Putamen (tissue), 1 donor: ENCODE results near the gene KCNMA1.
A peak's percentile ranks its signal among the peaks of the same experiment; 100 is the strongest.

ENCODE experiments used
- DNase-seq: peaks from one replicate; pipeline ENCODE4 v3.0.0-alpha.2; 2016; ENCODE audit warnings: low spot score

Gene KCNMA1

DNA sequence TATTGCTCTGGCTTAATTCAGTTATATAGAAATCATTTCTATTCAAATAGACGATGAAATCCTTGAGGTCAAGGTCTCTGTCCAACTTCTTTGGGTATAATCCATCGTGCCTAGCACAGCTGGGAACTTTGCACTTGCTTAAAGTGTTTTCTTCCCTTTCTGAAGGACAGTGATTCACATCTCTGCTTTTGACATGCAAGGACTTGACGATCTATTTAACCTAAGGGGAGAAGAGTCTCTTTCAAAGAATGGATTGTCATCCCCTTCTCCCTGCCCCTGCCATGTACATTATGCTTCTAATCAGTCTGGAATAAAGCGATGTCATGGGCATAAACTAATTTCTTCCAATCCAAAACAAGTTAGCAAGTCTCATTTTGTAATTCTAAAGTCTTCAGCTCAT is 488.6 kb downstream of the KCNMA1 start:
- DNase-seq = no peak

DNA sequence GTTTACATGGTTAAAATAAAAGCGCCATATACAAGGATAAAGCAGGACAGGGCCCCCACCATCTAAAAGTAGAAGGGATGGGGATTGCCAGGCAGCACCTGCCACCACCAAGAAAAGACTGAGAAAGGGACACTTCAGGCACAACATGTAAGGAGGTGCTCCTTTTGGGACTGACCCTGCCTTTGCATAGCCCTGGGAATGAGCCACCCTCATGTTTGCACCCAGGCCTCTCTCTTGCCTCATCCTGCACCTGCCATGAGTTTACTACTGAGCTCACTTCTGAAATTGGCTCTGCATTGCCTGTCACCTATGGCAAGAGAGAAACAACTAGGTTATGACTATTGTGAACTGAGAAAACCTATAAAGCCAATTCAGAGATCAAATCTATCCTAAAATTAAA is 489.7 kb downstream of the KCNMA1 start:
- DNase-seq = no peak

DNA sequence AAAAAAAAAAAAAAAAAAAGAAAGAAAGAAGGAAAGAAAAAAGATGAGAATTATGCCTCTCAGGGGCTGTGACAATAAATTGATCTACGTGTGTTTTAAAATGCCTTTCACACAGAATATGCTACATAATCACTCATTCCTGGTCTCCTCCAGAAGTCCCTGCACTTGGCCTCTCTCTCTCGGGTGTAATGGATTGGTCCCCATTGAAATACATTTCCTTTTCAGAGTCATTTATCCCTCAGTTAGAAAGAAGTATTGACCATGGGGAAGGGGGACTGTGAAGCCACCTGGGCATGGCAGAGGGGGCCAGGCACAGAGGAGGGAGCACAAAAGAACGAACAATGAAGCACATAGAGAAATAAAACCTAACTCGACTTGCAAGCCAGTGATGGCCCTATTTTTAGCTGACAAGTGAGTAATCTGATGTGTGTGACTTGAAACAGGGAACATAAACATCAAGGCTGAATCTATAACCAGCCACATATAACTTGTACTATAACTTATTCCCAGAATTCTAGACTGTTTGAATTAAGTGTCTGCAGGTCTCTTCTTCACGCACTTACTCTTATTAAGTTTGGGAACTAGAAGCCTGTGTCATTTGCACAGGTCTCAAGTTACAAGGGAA is 490.8 kb downstream of the KCNMA1 start:
- DNase-seq = no peak

DNA sequence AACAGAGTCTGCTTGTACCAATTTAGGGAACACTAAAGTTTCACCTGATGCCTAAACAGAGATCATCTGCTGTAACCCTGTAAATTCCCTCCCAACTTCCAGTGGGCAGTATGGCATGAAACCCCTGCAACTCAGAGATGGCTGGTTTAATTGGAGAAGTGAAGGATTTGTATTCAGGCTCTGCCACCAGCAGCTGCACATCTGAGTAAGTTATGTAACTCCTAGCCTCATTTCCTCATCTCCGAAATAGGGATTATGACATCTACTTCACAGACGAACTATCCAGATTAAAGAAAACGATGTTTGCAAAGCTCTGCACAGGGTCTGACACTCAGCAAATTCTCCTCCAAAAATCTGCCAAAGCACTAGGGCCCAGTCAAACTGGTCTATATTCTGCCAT is 493.0 kb downstream of the KCNMA1 start:
- DNase-seq = no peak

DNA sequence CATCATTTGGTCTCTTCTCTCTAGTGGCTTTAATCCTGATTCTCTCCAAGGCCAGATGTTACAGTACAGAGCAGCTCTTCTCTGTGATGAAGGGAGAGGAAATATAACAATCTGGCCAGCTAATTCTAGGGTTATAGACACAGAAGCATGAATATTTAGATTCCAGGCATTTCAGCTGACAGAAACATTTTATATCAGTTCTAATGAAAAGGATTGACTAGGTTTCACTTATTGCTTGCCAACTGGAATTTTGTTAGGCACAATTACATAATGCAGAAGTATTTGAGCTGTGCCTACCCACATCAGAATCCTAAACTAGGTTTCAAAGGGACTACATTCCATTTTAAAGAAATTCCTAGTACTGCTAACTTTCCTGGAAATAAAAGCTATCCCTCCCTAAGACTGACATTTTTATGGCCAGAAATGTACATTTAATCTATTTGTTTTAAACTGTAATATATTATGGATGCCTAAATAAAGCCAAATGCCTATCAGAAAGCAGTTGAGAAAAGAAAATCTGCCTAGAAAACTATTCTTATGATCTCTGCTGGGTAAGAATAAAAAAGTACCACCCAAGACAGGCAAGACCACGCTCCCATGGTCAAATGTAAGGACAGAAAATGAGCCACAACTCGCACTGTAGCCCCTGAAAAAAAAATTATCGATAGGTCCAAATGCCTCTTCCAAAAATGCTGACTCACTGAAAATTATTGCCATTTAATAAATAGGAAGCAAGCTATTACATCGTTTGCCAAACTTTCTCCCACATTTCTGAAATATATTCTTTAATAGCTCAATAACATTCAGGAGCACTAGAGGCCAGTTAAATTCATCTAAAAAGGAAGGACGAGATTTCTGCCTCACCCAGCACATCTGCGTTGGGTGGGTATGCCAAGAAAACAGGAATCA is 498.1 kb downstream of the KCNMA1 start:
- peak; percentile 39 for DNase-seq

DNA sequence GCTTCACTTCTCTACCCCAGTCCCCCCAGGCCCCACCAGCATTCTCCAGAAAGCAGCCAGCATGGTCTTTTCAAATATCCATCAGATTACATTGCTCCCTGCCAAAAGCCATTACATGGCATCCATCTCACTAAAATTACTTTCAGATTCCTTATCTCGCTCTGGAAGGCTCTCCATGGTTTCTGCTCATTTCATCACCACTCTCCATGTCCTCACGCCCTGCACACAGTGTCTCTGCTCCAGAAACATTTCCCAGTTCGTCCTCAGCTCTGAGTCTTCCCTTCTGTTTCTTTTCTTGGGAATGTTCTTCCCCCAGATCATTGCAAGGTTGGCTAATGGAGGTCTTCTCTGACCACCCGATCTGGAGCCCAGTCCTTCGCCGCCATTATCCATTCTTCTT is 499.1 kb downstream of the KCNMA1 start:
- no peak for DNase-seq

DNA sequence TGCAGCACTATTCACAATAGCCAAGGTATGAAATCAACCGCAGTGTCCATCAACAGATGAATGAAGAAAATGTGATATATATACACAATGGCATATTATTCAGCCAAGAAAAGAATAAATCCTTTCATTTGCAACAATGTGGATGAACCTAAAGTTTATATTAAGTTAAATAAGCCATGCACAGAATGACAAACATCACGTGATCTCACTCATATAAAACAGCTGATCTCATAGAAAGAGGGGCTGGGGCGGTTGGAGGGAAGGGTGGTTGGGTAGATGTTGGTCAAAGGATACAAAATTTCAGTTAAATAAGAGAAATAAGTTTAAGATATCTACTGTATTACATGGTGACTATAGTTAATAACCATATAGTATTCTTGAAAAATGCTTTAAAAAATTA is 502.1 kb downstream of the KCNMA1 start:
- no peak for DNase-seq

DNA sequence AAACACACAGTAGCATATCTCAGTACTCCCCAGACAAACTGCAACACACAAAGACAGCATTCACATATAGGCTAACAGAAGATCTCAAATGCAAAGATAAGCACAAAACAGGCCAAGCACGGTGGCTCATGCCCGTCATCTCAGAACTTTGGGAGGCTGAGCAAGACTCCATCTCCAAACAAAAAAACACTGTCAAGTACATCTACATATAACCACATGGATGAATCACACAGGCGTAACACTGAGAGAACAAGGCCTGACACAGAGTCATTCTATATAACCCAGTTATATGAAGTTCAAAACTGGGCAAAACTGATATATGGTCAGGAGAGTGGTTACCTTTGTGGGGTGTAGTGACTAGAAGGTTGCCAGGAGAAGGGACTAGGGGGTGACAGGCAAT is 506.4 kb downstream of the KCNMA1 start:
- no peak for DNase-seq

DNA sequence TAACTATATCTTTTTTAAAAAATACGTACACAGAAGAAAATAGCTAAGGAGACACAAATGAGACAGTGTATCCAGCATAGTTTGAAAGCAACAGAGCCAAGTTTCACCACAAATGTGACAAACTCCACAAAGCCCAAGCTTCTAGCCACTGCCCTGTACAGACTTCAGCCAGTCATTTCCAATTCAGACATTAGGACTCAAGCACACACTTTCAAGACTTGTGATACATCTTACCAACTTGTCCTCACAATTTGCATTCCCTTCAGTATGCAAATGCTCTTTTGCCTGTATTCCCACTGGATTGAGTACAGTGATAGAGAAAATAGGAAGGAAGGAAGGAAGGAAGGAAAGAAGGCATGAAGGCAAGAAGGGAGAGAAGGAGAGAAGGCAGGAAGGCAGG is 510.4 kb downstream of the KCNMA1 start:
- no peak for DNase-seq

DNA sequence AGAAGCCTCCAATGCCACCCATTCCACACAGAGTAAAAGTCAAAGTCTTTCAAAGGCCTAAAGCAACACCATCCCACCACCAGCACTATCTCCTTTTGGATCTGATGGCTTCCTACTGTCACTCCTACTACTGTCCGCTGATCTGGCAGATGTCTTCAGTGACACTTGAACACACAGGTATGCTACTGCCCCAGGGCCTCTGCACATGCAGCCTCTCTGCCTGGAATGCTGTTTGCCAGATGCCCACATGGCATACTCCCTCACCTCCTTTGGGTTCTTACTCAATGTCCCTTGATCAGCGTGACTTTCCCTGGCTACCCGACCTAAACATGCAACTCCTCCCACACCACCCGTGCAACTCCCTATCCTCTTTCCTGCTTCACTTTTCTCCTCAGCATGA is 512.4 kb downstream of the KCNMA1 start:
- DNase-seq = no peak

DNA sequence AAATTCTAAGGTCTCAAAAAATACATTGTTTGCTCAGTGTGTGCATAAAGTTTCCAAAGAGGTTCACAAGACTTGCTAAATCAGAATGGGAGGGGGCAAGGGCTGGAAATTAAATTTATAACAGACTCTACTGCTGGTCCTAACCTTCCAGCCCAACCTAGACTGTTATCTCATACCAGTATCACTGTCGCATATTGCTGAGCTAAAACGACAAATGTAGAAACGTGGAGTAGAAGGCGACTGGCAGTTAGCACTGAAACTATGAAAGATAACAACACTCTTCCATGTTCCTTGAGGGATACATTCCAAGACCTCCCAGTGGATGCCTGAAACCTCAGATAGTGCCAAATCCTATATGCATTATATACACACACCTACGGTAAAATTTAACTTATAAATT is 514.3 kb downstream of the KCNMA1 start:
- DNase-seq = no peak

DNA sequence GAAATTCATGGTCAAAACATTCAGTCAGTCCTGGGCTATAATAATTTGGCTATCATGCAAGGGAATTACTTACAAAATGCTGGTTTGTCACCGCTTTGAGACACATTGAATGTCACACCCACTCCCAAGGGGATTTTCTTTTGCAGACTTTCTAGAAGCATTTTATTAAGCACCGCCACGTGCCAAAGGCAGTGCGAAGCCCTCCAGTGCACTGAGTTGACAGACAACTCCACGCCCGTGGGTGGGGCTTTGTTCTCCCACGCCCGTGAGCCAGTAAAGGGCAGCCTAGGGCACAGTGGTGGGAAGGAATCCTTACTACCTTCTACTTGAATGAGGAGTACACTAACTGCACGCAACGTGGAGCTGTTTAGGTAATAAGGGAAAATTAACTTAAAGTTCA is 515.8 kb downstream of the KCNMA1 start:
- DNase-seq = no peak

DNA sequence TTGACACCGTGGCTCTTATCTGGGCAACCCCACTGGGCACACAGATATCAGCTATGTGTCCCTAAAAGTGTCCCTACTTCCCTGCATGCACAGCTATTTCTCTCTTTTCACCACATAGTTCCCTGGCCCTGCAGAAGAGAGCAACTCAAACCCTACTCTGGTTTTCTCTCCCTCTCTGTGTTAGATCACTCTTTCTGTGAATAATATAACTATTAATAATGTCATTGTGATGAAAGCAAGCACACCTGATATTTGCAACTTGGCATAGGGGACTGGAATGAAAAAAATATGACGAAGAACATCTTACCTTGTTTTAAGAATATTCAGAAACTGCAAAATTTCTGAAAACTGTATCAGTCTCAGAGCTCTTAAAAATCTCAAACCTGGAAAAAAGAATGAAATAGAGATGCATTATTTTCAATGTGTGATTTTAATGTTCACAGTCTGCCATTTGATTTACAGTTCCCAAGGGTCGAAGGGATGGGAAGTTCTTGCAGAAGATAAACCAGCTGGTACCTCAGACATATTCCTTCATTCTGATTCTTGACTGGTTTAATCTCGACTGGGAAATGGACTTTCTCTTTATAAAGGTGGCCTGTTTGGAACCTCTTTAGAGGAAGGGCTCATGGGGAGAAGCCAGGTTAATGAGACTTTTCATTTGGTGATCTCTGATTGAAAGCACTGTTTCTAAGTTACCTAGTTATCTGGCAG is 516.8 kb downstream of the KCNMA1 start:
- DNase-seq = no peak

DNA sequence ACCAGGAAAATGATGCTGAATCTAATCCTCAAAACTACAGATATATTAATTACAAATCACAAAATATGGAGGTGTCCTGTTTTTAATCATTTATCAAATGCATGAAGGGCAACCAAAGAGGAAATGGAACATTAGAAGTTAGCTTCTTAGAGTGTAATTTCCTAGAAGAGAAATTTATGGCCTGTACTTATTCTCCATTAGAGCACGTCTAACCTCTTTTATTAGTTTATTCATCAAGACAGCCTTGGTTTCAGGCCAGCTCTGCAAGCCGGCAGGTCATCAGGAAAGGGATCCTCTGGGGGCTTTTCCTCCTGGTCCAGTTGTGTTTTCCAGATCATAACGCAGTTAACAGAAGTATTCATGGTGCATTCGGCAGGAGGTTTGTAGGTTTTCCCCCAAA is 517.6 kb downstream of the KCNMA1 start:
- no peak for DNase-seq

DNA sequence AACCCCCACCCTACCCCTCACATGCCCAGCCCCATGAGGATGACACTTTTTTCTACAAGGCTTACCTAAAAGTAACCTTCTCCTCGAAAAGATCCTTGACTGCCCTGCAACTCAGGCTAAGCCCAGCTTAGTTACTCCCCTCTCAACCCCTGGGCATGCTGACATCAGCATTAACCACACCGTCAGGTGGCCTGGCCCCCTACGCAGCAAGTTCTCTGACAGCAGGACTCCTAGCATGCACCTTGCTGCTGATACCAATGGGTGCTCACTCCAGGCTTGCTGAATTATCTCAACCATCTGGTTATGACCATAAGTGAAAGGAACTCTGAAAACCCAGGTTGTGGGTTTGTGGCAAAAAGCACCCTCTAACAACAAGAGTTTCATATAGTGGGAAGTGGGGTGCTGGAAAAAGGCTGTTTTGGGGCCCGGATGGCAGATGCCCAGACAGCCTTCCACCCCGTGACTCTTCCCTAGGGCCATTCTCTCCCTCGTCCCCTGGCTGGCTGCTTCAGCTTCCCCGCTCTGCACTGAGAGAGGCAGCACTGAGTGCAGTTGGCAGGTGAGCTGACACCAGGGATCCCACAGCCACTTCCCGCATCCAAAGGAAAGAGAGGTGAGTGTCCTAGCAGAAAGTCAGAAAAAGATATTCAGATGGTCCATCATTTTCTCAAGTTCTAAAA is 518.9 kb downstream of the KCNMA1 start:
- no peak for DNase-seq

DNA sequence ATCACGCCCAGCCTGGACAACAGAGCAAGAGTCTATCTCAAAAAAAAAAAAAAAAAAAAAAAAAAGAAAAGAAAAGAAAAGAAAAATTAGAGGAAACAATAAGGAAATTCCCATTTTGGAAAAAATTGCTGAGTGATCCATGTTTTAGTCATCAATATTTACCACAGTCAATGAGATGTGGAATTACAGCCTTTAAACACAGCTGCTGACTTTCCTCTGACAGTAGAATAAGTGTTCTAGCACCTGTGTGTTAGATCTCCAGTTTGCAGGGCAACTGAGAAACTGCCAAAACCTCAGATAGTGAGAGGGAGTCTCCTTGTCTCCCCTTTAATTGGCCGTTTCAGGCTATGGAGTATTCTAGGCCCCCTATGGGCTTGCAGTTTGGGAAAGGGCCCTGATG is 520.1 kb downstream of the KCNMA1 start:
- DNase-seq = no peak

DNA sequence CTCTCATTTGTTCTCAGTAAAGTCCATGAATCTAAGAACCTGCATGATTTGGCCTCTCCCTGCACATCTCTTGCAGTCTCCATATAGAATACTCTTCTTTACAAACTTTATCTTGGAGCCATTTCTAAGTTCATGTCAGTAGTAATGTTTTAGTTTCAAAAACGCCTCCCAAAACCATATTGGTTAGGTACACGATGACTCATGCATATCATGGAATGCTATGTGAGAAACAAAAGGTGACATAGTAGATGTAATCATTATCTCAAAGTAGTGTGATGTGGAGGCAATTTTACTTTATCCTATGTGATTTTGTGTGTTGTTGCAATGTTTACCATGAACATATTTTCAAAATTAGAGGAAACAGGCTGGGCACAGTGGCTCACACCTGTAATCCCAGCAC is 520.7 kb downstream of the KCNMA1 start:
- no peak for DNase-seq

DNA sequence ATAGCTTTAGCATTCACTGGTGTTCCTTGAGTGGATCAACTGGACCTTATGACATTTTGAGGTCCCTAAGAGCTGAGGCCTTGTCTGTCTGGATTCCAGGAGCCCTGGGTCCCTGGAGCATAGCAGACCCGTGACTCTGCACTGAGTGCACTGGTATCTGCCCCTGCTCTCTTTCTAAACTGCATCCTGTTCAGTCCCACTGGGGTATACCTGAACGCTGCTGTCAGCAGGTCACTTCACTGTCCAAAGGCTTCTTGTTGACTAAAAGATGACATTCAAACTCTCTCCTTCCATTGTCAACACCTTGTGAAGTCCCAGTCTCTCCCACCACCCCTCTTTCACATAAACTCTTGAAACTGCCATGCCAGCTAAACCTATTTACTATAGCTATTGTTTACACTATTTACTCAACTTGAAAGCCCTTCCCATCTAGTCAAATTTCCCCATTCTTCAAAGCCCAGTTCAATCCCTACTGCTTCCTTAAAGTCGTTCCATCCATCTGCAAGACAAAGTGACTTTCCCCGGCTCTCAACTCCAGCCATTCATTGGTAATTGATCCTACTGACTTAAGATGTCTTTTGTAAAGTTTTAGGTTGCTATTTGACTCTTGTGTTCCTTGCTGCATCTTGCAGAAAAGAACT is 523.3 kb downstream of the KCNMA1 start:
- no peak for DNase-seq

DNA sequence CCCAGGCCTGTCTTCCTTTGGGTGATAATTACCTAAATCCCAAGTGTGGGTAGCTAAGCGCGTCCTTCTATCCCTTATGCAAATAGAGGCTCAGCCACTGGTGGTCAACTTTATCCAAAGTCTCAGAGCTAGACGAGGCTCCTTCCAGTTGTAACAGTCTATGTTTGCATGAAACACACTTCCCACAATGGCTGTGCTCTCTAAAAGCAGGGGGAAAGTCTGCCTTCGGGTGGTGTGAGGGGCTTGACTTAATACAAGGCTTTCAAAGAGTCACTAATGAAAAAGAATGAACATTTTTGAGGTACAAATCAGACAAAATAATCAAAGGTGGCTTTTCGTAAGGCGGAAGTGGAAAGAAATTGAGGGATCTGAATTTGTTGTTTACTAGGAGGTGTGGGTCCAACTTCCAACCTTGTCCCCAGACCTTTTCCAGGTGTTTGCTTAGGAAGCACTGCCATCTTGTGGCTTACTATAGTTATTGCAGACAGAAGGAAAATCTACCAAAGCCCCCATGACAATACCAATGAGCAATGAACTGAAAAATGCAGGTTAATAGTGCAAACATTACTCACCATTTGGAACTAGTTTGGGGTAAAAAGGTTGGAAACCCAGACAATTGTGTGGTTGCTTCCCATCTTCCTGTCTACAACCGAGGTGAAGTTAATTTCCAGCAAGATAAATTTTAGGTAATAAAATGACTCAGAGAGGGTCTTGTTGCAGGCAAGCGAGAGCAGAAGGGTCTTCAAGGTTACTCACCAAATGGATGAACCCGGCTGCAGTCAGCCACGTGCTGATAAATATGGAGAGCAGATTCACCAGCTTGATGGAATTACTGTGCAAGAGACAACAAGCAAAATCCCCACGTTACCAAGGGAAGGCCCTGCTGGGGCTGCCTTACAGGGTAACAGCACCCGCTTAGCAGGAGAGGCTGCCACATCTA is 525.7 kb downstream of the KCNMA1 start:
- no peak for DNase-seq

DNA sequence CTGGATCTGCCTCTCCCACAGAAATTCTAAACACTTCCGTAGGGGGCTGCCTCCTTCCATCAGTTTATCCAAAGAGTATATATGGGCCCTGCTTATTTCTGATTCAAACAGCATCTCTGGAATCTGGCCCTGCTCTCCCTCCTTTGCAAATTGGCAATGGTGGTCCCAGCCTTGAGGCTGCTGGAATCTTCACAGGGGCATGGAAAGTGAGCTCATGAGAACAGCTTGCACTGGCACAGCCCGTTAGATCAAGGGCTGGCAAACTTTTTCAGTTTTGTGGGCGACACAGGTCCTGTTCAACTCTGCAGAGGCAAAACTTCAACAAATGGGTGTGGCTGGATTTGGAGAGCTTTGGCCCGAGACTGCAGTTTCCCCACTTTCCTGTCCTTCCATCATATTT is 526.9 kb downstream of the KCNMA1 start:
- DNase-seq = no peak
